ENCODE data around the gene ST6GAL2.

The ST6GAL2 gene

DNA sequence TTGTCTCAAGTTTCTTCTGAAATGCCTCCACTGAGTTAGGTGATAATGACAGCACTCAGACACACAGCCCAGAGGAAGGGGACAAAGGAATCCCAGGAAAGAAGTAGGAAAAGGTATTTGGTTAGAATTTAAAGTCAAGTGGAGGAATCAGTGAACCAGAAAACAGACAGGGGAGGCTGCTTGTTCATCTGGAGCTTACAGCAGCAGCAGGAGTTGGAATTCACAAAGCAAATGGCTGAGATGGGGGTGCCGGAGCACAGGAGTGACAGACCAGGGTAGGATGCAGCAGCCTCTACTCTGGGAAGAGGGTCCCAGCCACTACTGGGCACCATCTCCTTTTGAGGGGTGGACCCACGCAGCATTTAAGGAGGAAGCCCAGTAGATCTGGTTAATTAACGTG, 104.8 kb downstream of the ST6GAL2 start:
- H3K9me3 Mint-ChIP-seq = peaks cover 15% of the 10 kb centered on the region
- peak overlapping the region; percentile 51 to 77 (median 74) for H3K27ac Mint-ChIP-seq
- H3K4me3 Mint-ChIP-seq = no peak overlapping the region
- TF ChIP-seq, protein P1, sequence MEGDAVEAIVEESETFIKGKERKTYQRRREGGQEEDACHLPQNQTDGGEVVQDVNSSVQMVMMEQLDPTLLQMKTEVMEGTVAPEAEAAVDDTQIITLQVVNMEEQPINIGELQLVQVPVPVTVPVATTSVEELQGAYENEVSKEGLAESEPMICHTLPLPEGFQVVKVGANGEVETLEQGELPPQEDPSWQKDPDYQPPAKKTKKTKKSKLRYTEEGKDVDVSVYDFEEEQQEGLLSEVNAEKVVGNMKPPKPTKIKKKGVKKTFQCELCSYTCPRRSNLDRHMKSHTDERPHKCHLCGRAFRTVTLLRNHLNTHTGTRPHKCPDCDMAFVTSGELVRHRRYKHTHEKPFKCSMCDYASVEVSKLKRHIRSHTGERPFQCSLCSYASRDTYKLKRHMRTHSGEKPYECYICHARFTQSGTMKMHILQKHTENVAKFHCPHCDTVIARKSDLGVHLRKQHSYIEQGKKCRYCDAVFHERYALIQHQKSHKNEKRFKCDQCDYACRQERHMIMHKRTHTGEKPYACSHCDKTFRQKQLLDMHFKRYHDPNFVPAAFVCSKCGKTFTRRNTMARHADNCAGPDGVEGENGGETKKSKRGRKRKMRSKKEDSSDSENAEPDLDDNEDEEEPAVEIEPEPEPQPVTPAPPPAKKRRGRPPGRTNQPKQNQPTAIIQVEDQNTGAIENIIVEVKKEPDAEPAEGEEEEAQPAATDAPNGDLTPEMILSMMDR (IDR thresholded peaks at IDR 0.05; ENCODE audit: unreplicated experiment in 3 of 3) = no peak
- H3K36me3 Mint-ChIP-seq (ENCODE audit: low read depth) = peaks cover 3% of the 10 kb centered on the region
- peaks cover 10% of the 10 kb centered on the region for H3K4me1 Mint-ChIP-seq
- H3K27me3 Mint-ChIP-seq (ENCODE audit: low read depth) = no peaks in the 10 kb centered on the region

- peaks cover 7% of the 10 kb centered on the region for H3K9me3 Mint-ChIP-seq
- TF ChIP-seq, protein P1 (IDR thresholded peaks at IDR 0.05; ENCODE audit: unreplicated experiment in 3 of 3) = no peak
- H3K4me1 Mint-ChIP-seq = no peaks in the 10 kb centered on the region
- no peak overlapping the region for H3K4me3 Mint-ChIP-seq
- peaks cover 3% of the 10 kb centered on the region for H3K36me3 Mint-ChIP-seq (ENCODE audit: low read depth)
- peaks cover 3% of the 10 kb centered on the region for H3K27me3 Mint-ChIP-seq (ENCODE audit: low read depth)
- no peak overlapping the region for H3K27ac Mint-ChIP-seq
These were observed 114.2 kb downstream of the ST6GAL2 start for GRCh38 chr2:106771811-106772210.

DNA sequence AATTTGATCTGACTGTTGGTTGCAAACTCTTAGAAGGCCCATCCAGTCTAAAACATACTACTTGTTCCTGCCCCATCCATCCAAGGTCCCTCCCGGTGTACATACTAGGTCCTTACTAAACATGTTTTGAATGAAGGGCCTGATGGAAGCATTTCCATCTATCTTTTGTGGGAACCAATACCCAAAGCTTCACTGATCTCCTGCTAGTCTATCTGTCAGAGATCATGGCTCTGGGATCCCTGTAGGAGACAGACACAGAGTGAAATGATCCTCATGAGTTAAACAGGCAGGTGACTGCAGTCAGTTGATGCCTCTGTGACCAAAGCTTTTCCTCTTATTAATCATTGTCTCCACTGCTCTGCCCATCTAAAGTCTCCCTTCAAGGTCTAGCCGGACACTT, 115.0 kb downstream of the ST6GAL2 start:
- Mint-ChIP-seq H3K4me1 (no peaks in the 10 kb centered on the region), H3K9me3 (peaks cover 1% of the 10 kb centered on the region), H3K27me3 (ENCODE audit: low read depth) (peaks cover 7% of the 10 kb centered on the region), H3K36me3 (ENCODE audit: low read depth) (no peaks in the 10 kb centered on the region), H3K4me3 (no peak overlapping the region), H3K27ac (no peak overlapping the region)
- TF ChIP-seq, protein P1 (IDR thresholded peaks at IDR 0.05; ENCODE audit: unreplicated experiment in 3 of 3) = no peak

DNA sequence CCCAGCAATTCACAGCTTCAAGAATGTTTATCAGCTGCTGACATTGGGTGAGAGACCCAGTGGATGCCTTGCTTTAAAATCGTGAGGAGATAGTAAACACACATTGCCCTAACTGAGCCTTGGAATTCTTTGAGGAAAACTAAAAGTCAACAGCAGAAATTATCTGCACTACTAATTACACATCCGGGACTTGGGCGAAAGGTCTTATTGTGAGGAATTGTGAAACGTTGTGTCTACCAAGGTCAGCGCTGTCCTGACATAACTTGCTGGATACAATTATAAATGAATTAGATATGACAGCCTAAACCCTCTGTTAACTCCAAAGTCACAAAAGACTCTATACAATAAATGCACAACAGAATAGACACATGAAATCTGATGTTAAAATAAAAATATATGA, 121.4 kb downstream of the ST6GAL2 start:
- Mint-ChIP-seq H3K27me3 (ENCODE audit: low read depth) (peaks cover 4% of the 10 kb centered on the region), H3K9me3 (peaks cover 3% of the 10 kb centered on the region), H3K36me3 (ENCODE audit: low read depth) (no peaks in the 10 kb centered on the region), H3K4me1 (peaks cover 9% of the 10 kb centered on the region), H3K27ac (peak overlapping the region in 2 of 3 experiments; percentile 10 to 39), H3K4me3 (no peak overlapping the region)
- TF ChIP-seq, protein P1 (IDR thresholded peaks at IDR 0.05; ENCODE audit: unreplicated experiment in 3 of 3) = no peak

- Mint-ChIP-seq H3K4me1 (peaks cover 11% of the 10 kb centered on the region), H3K27ac (no peak overlapping the region), H3K36me3 (ENCODE audit: low read depth) (no peaks in the 10 kb centered on the region), H3K4me3 (no peak overlapping the region), H3K27me3 (ENCODE audit: low read depth) (no peaks in the 10 kb centered on the region), H3K9me3 (no peaks in the 10 kb centered on the region)
- TF ChIP-seq, protein P1 (IDR thresholded peaks at IDR 0.05; ENCODE audit: unreplicated experiment in 3 of 3) = no peak
These were observed 126.0 kb downstream of the ST6GAL2 start for GRCh38 chr2:106759966-106760365.

DNA sequence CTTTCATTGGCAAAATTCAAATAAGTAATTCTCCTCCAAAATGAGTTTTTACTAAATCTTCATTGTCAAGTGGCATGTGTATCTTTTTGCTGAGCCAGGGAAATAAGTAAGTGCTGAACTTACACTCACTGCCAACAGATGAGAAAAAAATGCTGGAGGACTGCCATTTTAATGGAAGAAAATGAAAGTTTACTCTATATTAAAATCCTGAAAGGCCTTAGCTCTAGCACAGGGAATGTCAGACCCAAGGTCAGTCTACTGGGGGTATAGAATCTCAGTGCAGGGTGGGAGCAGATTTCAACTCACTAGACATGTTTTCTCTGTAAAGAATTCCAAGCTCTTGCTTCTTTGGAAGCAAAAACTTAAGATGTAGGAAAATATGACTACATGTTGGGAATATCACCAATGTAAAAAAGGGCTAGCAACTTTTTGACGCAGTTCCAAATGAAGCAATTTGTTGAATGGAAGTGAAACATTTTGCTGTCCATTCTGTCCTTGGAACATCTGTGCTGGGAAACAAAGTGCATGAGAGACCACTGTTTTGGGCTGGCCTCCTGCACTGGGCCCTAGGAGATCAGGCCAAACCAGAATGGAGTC, 127.0 kb downstream of the ST6GAL2 start:
- no peak overlapping the region for H3K4me3 Mint-ChIP-seq
- no peaks in the 10 kb centered on the region for H3K9me3 Mint-ChIP-seq
- H3K27me3 Mint-ChIP-seq (ENCODE audit: low read depth) = no peaks in the 10 kb centered on the region
- TF ChIP-seq, protein P1 (IDR thresholded peaks at IDR 0.05; ENCODE audit: unreplicated experiment in 3 of 3) = no peak
- peak overlapping the region in 2 of 3 experiments; percentile 32 to 65 for H3K27ac Mint-ChIP-seq
- H3K4me1 Mint-ChIP-seq = peaks cover 6% of the 10 kb centered on the region
- H3K36me3 Mint-ChIP-seq (ENCODE audit: low read depth) = no peaks in the 10 kb centered on the region

Data from nephron (organoid).